ENCODE results near the gene TXNDC11.

GRCh38 chr16:11740567-11740966 is 2.1 kb downstream of the TXNDC11 start:
- TF ChIP-seq ASH2L (IDR thresholded peaks at IDR 0.05; ENCODE audit: borderline replicate concordance, low read depth), result no peak
- TF ChIP-seq MEF2A (IDR thresholded peaks at IDR 0.05; ENCODE audit: insufficient read depth, low read depth, low read length), result no peak
- TF ChIP-seq EP300 (IDR thresholded peaks at IDR 0.05; ENCODE audit: borderline replicate concordance in 1 of 2, control insufficient read depth in 1 of 2, low read depth in 2 of 2, low read length in 2 of 2), result no peak
- TF ChIP-seq NR2C2 (IDR thresholded peaks at IDR 0.05; ENCODE audit: borderline replicate concordance, control insufficient read depth, insufficient read length, low read depth), result no peak
